Measurements from ENCODE around the gene HMGB4.

The HMGB4 gene

GRCh38 chr1:33893147-33893830 lies 29.4 kb downstream of the HMGB4 start:
- TF ChIP-seq, protein P1, sequence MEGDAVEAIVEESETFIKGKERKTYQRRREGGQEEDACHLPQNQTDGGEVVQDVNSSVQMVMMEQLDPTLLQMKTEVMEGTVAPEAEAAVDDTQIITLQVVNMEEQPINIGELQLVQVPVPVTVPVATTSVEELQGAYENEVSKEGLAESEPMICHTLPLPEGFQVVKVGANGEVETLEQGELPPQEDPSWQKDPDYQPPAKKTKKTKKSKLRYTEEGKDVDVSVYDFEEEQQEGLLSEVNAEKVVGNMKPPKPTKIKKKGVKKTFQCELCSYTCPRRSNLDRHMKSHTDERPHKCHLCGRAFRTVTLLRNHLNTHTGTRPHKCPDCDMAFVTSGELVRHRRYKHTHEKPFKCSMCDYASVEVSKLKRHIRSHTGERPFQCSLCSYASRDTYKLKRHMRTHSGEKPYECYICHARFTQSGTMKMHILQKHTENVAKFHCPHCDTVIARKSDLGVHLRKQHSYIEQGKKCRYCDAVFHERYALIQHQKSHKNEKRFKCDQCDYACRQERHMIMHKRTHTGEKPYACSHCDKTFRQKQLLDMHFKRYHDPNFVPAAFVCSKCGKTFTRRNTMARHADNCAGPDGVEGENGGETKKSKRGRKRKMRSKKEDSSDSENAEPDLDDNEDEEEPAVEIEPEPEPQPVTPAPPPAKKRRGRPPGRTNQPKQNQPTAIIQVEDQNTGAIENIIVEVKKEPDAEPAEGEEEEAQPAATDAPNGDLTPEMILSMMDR (conservative IDR thresholded peaks at IDR 0.05; ENCODE audit: low read length) = no peak
- TF ChIP-seq EZH2phosphoT487 (IDR thresholded peaks at IDR 0.05; ENCODE audit: borderline replicate concordance) = no peak

GRCh38 chr1:33895396-33895795 lies 31.5 kb downstream of the HMGB4 start:
- H3K9me2 ChIP-seq (replicated peaks; ENCODE audit: low read depth, low read length) = no peaks in the 10 kb centered on the region
- H3K4me3 ChIP-seq (ENCODE audit: low read length, poor library complexity, severe bottlenecking) = no peak overlapping the region
- TF ChIP-seq, protein P1 (conservative IDR thresholded peaks at IDR 0.05; ENCODE audit: low read length) = no peak
- no peak for TF ChIP-seq EZH2phosphoT487 (IDR thresholded peaks at IDR 0.05; ENCODE audit: borderline replicate concordance)
- no peaks in the 10 kb centered on the region for H3K4me1 ChIP-seq (ENCODE audit: insufficient read depth, low read length, poor library complexity, severe bottlenecking)
- H2AFZ ChIP-seq (ENCODE audit: low read length) = no peak overlapping the region
- H3K4me2 ChIP-seq (ENCODE audit: low read depth, low read length, poor library complexity, severe bottlenecking) = no peak overlapping the region
- no peaks in the 10 kb centered on the region for H3K36me3 ChIP-seq (ENCODE audit: insufficient read depth, low read length)
- no peaks in the 10 kb centered on the region for H3K27me3 ChIP-seq (ENCODE audit: insufficient read depth, low read length, poor library complexity, severe bottlenecking)
- H3K79me2 ChIP-seq (ENCODE audit: insufficient read depth, low read length) = no peaks in the 10 kb centered on the region
- H3K9me3 ChIP-seq (ENCODE audit: insufficient read depth, low read depth, low read length) = peaks cover 2% of the 10 kb centered on the region; the same call in 1 of the 2 replicates
- H3K9ac ChIP-seq (ENCODE audit: low read depth, low read length, poor library complexity, severe bottlenecking) = no peak overlapping the region
- no peaks in the 10 kb centered on the region for H4K20me1 ChIP-seq (ENCODE audit: insufficient read depth, low read length, poor library complexity, severe bottlenecking)
- H3F3A ChIP-seq (ENCODE audit: low read depth) = no peaks in the 10 kb centered on the region

More at GRCh38 chr1:33893147-33893830, 29.4 kb downstream of the HMGB4 start:
- Histone ChIP-seq H3K36me3 (ENCODE audit: insufficient read depth, low read length) (no peaks in the 10 kb centered on the region), H3K9me3 (ENCODE audit: insufficient read depth, low read depth, low read length) (no peaks in the 10 kb centered on the region; the same call in 1 of the 2 replicates), H3K4me3 (ENCODE audit: low read length, poor library complexity, severe bottlenecking) (no peak overlapping the region), H3K27me3 (ENCODE audit: insufficient read depth, low read length, poor library complexity, severe bottlenecking) (no peaks in the 10 kb centered on the region), H3K4me1 (ENCODE audit: insufficient read depth, low read length, poor library complexity, severe bottlenecking) (no peaks in the 10 kb centered on the region), H2AFZ (ENCODE audit: low read length) (no peak overlapping the region), H4K20me1 (ENCODE audit: insufficient read depth, low read length, poor library complexity, severe bottlenecking) (no peaks in the 10 kb centered on the region), H3K4me2 (ENCODE audit: low read depth, low read length, poor library complexity, severe bottlenecking) (no peak overlapping the region), H3K9me2 (replicated peaks; ENCODE audit: low read depth, low read length) (no peaks in the 10 kb centered on the region), H3K79me2 (ENCODE audit: insufficient read depth, low read length) (no peaks in the 10 kb centered on the region), H3F3A (ENCODE audit: low read depth) (no peaks in the 10 kb centered on the region), H3K9ac (ENCODE audit: low read depth, low read length, poor library complexity, severe bottlenecking) (no peak overlapping the region)

GRCh38 chr1:33895976-33896375 lies 32.1 kb downstream of the HMGB4 start:
- Histone ChIP-seq H3K36me3 (ENCODE audit: insufficient read depth, low read length) (no peaks in the 10 kb centered on the region), H3K9ac (ENCODE audit: low read depth, low read length, poor library complexity, severe bottlenecking) (no peak overlapping the region), H3K4me3 (ENCODE audit: low read length, poor library complexity, severe bottlenecking) (no peak overlapping the region), H3K4me1 (ENCODE audit: insufficient read depth, low read length, poor library complexity, severe bottlenecking) (no peaks in the 10 kb centered on the region), H2AFZ (ENCODE audit: low read length) (no peak overlapping the region), H3F3A (ENCODE audit: low read depth) (no peaks in the 10 kb centered on the region), H3K27me3 (ENCODE audit: insufficient read depth, low read length, poor library complexity, severe bottlenecking) (no peaks in the 10 kb centered on the region), H3K9me3 (ENCODE audit: insufficient read depth, low read depth, low read length) (peaks cover 2% of the 10 kb centered on the region; the same call in 1 of the 2 replicates), H3K79me2 (ENCODE audit: insufficient read depth, low read length) (no peaks in the 10 kb centered on the region), H4K20me1 (ENCODE audit: insufficient read depth, low read length, poor library complexity, severe bottlenecking) (no peaks in the 10 kb centered on the region), H3K9me2 (replicated peaks; ENCODE audit: low read depth, low read length) (no peaks in the 10 kb centered on the region), H3K4me2 (ENCODE audit: low read depth, low read length, poor library complexity, severe bottlenecking) (no peak overlapping the region)
- TF ChIP-seq EZH2phosphoT487 (IDR thresholded peaks at IDR 0.05; ENCODE audit: borderline replicate concordance) = no peak
- TF ChIP-seq, protein P1 (conservative IDR thresholded peaks at IDR 0.05; ENCODE audit: low read length) = no peak
